Keratinocyte (primary cell): ENCODE measurements around the gene PTRHD1. TPM values are rescaled to one million over a fixed set of nuclear protein-coding genes. Genes with fewer than 3 reads are reported as not detected.

Experiments used
- DNase-seq: peaks from one replicate; pipeline ENCODE4 v3.0.0-alpha.2; 2011; ENCODE audit warnings: low read depth, missing footprints, low spot score
- FAIRE-seq: peaks from 2 replicates; lab custom pipeline; 2011; peaks lifted over from hg19 to GRCh38; lab: Jason Lieb, UNC
- H2AFZ ChIP-seq: 2 replicates; pipeline ENCODE4 v1.6.0; 2012; ENCODE audit warnings: low read length, control low read depth, inconsistent platforms; ENCODE audit not compliant: control insufficient read depth
- H3K27ac ChIP-seq: 2 replicates; pipeline ENCODE4 v1.5.1; 2011; ENCODE audit warnings: low read length; ENCODE audit not compliant: control insufficient read depth, insufficient read depth
- H3K27me3 ChIP-seq: 3 replicates; pipeline ENCODE4 v1.6.0; 2011; ENCODE audit warnings: low read length; ENCODE audit not compliant: control insufficient read depth, insufficient read depth; ENCODE audit errors: extremely low read depth
- H3K36me3 ChIP-seq, 2 experiments: 2 replicates in 1 of 2; 3 replicates in 1 of 2; pipeline ENCODE4 v1.5.1; 2011; ENCODE audit warnings: low read length in 2 of 2, mild to moderate bottlenecking in 1 of 2; ENCODE audit not compliant: control insufficient read depth in 2 of 2, insufficient read depth in 2 of 2; ENCODE audit errors: extremely low read depth in 1 of 2
- H3K4me1 ChIP-seq: 3 replicates; pipeline ENCODE4 v1.5.1; 2011; ENCODE audit warnings: low read length; ENCODE audit not compliant: control insufficient read depth, insufficient read depth; ENCODE audit errors: extremely low read depth
- H3K4me2 ChIP-seq: 3 replicates; pipeline ENCODE4 v1.6.0; 2011; ENCODE audit warnings: low read depth, low read length; ENCODE audit not compliant: control insufficient read depth, insufficient read depth; ENCODE audit errors: extremely low read depth
- H3K4me3 ChIP-seq, 3 experiments: fragments of 200-600 bp in 1 of 3; sonication (generic) in 1 of 3; 2 replicates in 2 of 3; 3 replicates in 1 of 3; pipeline ENCODE4 v1.5.1; 2011 to 2016; ENCODE audit warnings: low read length in 3 of 3, mild to moderate bottlenecking in 3 of 3, control low read depth in 2 of 3, inconsistent platforms in 1 of 3, low read depth in 1 of 3, mixed read lengths in 1 of 3, mixed run types in 1 of 3, moderate library complexity in 1 of 3; ENCODE audit not compliant: control insufficient read depth in 2 of 3, insufficient read depth in 2 of 3; ENCODE audit errors: extremely low read depth in 1 of 3
- H3K79me2 ChIP-seq: 2 replicates; pipeline ENCODE4 v1.6.0; 2012; ENCODE audit warnings: low read length; ENCODE audit not compliant: control insufficient read depth, insufficient read depth
- H3K9ac ChIP-seq: 3 replicates; pipeline ENCODE4 v1.6.0; 2011; ENCODE audit warnings: low read length; ENCODE audit not compliant: control insufficient read depth, insufficient read depth; ENCODE audit errors: extremely low read depth
- H3K9me1 ChIP-seq: 3 replicates; pipeline ENCODE4 v1.6.0; 2011; ENCODE audit warnings: low read length; ENCODE audit not compliant: control insufficient read depth, insufficient read depth; ENCODE audit errors: extremely low read depth
- H3K9me3 ChIP-seq: 2 replicates; pipeline ENCODE4 v1.5.1; 2012; ENCODE audit warnings: low read depth, low read length; ENCODE audit not compliant: control insufficient read depth
- H4K20me1 ChIP-seq: 3 replicates; pipeline ENCODE4 v1.6.0; 2011; ENCODE audit warnings: low read length; ENCODE audit not compliant: control insufficient read depth, insufficient read depth; ENCODE audit errors: extremely low read depth
- EZH2 ChIP-seq: IDR thresholded peaks from one replicate; pipeline ENCODE4 v1.6.1; 2012; ENCODE audit warnings: inconsistent platforms, mild to moderate bottlenecking, low read length, moderate library complexity
- dilution Hi-C: fragments of 300-500 bp; cut with MboI; formaldehyde crosslinking; loops from one replicate; pipeline ENCODE4 v1.7.0; 2020; ENCODE audit warnings: low sequenced_read_pairs; ENCODE audit not compliant: extremely low pct_ligation_motif_present
- polyA plus RNA-seq, 5 experiments: library from polyadenylated mRNA; depleted of rRNA in 3 of 5; stranded (reverse) in 3 of 5; stranded (forward) in 1 of 5; unstranded in 1 of 5; fragments of >200 nt; gene quantifications; 1 replicate in 1 of 5; 2 replicates in 3 of 5; 3 replicates in 1 of 5; pipeline versions ENCODE4 v1.2.1 to v1.2.3, GENCODE V29; 2011 to 2012; ENCODE audit warnings: missing spikeins in 2 of 5, low read depth in 1 of 5, low replicate concordance in 1 of 5
- TF ChIP-seq, protein P1 (sequence below), 3 experiments: IDR thresholded peaks in 1 of 3; conservative IDR thresholded peaks in 1 of 3; optimal IDR thresholded peaks in 1 of 3; 2 replicates in 2 of 3; 3 replicates in 1 of 3; pipeline versions ENCODE3 to v1.5.1; 2011; ENCODE audit warnings: low read length in 3 of 3, mild to moderate bottlenecking in 3 of 3, moderate library complexity in 2 of 3, control low read depth in 1 of 3, inconsistent platforms in 1 of 3; ENCODE audit not compliant: insufficient read depth in 2 of 3; ENCODE audit errors: extremely low read depth in 1 of 3

PTRHD1 gene
- polyA plus RNA-seq, 1 donor (not counting 4 experiments of a cell fraction or from before 2014, with no cell fraction given) = 36.9 TPM

DNA sequence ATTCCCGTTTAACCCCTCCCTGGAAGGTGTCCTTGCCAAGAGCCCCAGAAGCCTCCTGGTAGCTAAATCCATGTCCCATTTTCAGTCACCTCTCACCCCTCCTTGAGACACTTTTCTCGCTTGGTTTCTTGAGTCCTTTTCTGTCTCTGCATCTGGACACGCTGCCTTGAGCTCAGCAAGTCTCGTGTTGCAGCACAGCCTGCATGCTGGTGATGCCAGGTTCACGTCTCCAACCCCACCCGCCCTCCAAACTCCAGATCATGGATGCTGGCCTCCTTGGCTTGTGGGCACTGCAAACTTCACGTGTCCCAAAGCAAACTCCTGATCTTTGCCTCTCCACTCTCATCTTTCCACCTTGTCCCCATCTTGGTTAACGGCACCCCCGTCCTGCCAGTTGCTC is 39.3 kb upstream of the PTRHD1 start:
- no peak for DNase-seq
- Histone ChIP-seq H3K4me3 (no peak overlapping the region), H3K27me3 (no peaks in the 10 kb centered on the region), H3K4me1 (peaks cover 4% of the 10 kb centered on the region), H3K9me3 (no peaks in the 10 kb centered on the region), H4K20me1 (no peaks in the 10 kb centered on the region), H3K79me2 (no peaks in the 10 kb centered on the region), H3K27ac (no peak overlapping the region), H2AFZ (no peak overlapping the region), H3K36me3 (peaks cover 5 to 20% of the 10 kb centered on the region in 2 experiments), H3K4me2 (no peak overlapping the region), H3K9me1 (no peaks in the 10 kb centered on the region), H3K9ac (no peak overlapping the region)
- dilution Hi-C loops = no loop called here
- FAIRE-seq = no peak
- TF ChIP-seq, protein P1, sequence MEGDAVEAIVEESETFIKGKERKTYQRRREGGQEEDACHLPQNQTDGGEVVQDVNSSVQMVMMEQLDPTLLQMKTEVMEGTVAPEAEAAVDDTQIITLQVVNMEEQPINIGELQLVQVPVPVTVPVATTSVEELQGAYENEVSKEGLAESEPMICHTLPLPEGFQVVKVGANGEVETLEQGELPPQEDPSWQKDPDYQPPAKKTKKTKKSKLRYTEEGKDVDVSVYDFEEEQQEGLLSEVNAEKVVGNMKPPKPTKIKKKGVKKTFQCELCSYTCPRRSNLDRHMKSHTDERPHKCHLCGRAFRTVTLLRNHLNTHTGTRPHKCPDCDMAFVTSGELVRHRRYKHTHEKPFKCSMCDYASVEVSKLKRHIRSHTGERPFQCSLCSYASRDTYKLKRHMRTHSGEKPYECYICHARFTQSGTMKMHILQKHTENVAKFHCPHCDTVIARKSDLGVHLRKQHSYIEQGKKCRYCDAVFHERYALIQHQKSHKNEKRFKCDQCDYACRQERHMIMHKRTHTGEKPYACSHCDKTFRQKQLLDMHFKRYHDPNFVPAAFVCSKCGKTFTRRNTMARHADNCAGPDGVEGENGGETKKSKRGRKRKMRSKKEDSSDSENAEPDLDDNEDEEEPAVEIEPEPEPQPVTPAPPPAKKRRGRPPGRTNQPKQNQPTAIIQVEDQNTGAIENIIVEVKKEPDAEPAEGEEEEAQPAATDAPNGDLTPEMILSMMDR (optimal IDR thresholded peaks at IDR 0.05 in 1 of 3, IDR thresholded peaks at IDR 0.05 in 1 of 3, conservative IDR thresholded peaks at IDR 0.05 in 1 of 3; ENCODE audit: extremely low read depth in 1 of 3, insufficient read depth in 2 of 3, low read length in 3 of 3) = no peak
- TF ChIP-seq EZH2 = no peak

DNA sequence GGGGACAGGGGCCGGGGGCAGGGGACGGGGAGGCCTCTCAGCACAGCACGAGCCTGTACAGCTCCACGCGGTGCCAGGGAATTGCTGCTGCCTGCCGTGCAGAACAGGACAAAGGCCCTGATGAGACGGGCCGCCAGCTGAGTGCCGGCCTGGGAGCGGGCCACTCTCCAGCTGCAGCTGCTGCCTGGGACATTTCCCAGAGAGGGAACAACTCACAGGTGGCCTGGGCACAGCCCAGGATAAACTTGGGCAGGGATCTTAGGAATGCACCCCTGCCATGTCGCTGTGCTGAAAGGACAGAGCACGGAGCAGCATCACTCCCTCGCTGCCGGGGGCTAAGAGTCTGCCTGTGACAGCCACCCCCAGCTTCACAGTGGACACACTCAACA is 38.9 kb upstream of the PTRHD1 start:
- H3K4me1 ChIP-seq = peaks cover 4% of the 10 kb centered on the region
- no peak overlapping the region for H3K4me2 ChIP-seq
- H4K20me1 ChIP-seq = no peaks in the 10 kb centered on the region
- no peaks in the 10 kb centered on the region for H3K9me3 ChIP-seq
- dilution Hi-C loops = no loop called here
- no peak overlapping the region for H3K4me3 ChIP-seq
- no peaks in the 10 kb centered on the region for H3K9me1 ChIP-seq
- H3K79me2 ChIP-seq = no peaks in the 10 kb centered on the region
- no peak overlapping the region for H3K9ac ChIP-seq
- DNase-seq (no peak), FAIRE-seq (no peak)
- H2AFZ ChIP-seq = no peak overlapping the region
- H3K27ac ChIP-seq = no peak overlapping the region
- peaks cover 6 to 20% of the 10 kb centered on the region in 2 experiments for H3K36me3 ChIP-seq
- no peaks in the 10 kb centered on the region for H3K27me3 ChIP-seq
- TF ChIP-seq, protein P1 (optimal IDR thresholded peaks at IDR 0.05 in 1 of 3, IDR thresholded peaks at IDR 0.05 in 1 of 3, conservative IDR thresholded peaks at IDR 0.05 in 1 of 3; ENCODE audit: extremely low read depth in 1 of 3, insufficient read depth in 2 of 3, low read length in 3 of 3) = no peak
- no peak for TF ChIP-seq EZH2
